NB4 (cell line): ENCODE results near the gene GXYLT1.

ENCODE experiments used
- DNase-seq: peaks from one replicate; pipeline ENCODE4 v3.0.0; 2010; ENCODE audit warnings: low read depth
- H3K4me3 ChIP-seq: one replicate; pipeline ENCODE4 v1.5.1; 2011; ENCODE audit warnings: mild to moderate bottlenecking, low read depth, low read length, moderate library complexity
- CTCF ChIP-seq: IDR thresholded peaks from one replicate; pipeline ENCODE4 v1.5.1; 2012; ENCODE audit warnings: low read depth, low read length
- MAX ChIP-seq: IDR thresholded peaks from 2 replicates; pipeline ENCODE4 v1.6.1; 2011; ENCODE audit warnings: low read depth, low read length
- MYC ChIP-seq: IDR thresholded peaks from 2 replicates; pipeline ENCODE4 v1.6.1; 2011; ENCODE audit warnings: low read depth, low read length
- POLR2A ChIP-seq: IDR thresholded peaks from 2 replicates; pipeline ENCODE4 v1.6.1; 2011; ENCODE audit warnings: mild to moderate bottlenecking; ENCODE audit not compliant: insufficient read length; ENCODE audit errors: extremely low read depth

The GXYLT1 gene

GRCh38 chr12:42140901-42141300, 3.8 kb downstream of the GXYLT1 start:
- no peak overlapping the region for H3K4me3 ChIP-seq
- DNase-seq, result no peak
- TF ChIP-seq POLR2A (no peak), MYC (no peak), MAX (no peak), CTCF (no peak)

- TF ChIP-seq MAX (no peak), MYC (no peak), POLR2A (no peak), CTCF (no peak)
- peak; percentile 64 for DNase-seq
Observed at GRCh38 chr12:42135259-42135814, 9.3 kb downstream of the GXYLT1 start.

GRCh38 chr12:42130672-42131402, 13.8 kb downstream of the GXYLT1 start:
- no peak overlapping the region for H3K4me3 ChIP-seq
- TF ChIP-seq POLR2A (no peak), MYC (no peak), CTCF (no peak), MAX (no peak)
- peak; percentile 68 for DNase-seq

More at GRCh38 chr12:42135259-42135814, 9.3 kb downstream of the GXYLT1 start:
- no peak overlapping the region for H3K4me3 ChIP-seq

- H3K4me3 ChIP-seq, result no peak overlapping the region
- peak; percentile 68 for DNase-seq
- TF ChIP-seq MAX (no peak), CTCF (peak; percentile 55)
Observed at GRCh38 chr12:42129595-42130204, 15.0 kb downstream of the GXYLT1 start.

GRCh38 chr12:42128888-42129287, 15.8 kb downstream of the GXYLT1 start:
- H3K4me3 ChIP-seq, result no peak overlapping the region
- DNase-seq, result no peak
- no peak for TF ChIP-seq POLR2A
- no peak for TF ChIP-seq MYC
- TF ChIP-seq MAX, result no peak
- TF ChIP-seq CTCF, result no peak
